HEK293 (cell line): ENCODE data around the gene PARP9.

Source experiments
- CTCF ChIA-PET: fragments of 350-600 bp; formaldehyde crosslinking; extraction: SDS; loops from one replicate; lab custom pipeline; 2021; ENCODE audit warnings: antibody characterized with exemption; lab: Yijun Ruan, JAX
- POLR2A ChIA-PET: fragments of 300-600 bp; formaldehyde crosslinking; extraction: SDS; loops from one replicate; lab custom pipeline; 2020; ENCODE audit warnings: antibody characterized with exemption, inconsistent platforms; lab: Yijun Ruan, JAX
- H3K27ac ChIP-seq: fragments of 200-500 bp; sonication (Bioruptor generic); 2 replicates; pipeline ENCODE4 v1.5.1; 2014; ENCODE audit warnings: low read depth, low read length, control low read depth, inconsistent platforms; ENCODE audit errors: extremely low read depth
- H3K36me3 ChIP-seq, 2 experiments: fragments of 200-500 bp in 1 of 2; sonication (Bioruptor generic) in 1 of 2; 1 replicate in 1 of 2; 2 replicates in 1 of 2; pipeline ENCODE4 v1.5.1; 2014 to 2017; ENCODE audit warnings: inconsistent platforms in 2 of 2, low read length in 2 of 2; ENCODE audit not compliant: control insufficient read depth in 2 of 2, insufficient read depth in 1 of 2
- H3K4me1 ChIP-seq: fragments of 200-500 bp; sonication (Bioruptor generic); 2 replicates; pipeline ENCODE4 v1.5.1; 2014; ENCODE audit warnings: mild to moderate bottlenecking, low read length, inconsistent platforms; ENCODE audit not compliant: control insufficient read depth, insufficient read depth
- H3K4me3 ChIP-seq: 2 replicates; pipeline ENCODE4 v1.5.1; 2011; ENCODE audit warnings: low read depth, mild to moderate bottlenecking, control low read depth, low read length, moderate library complexity
- H3K9me3 ChIP-seq: fragments of 200-500 bp; sonication (Bioruptor generic); 2 replicates; pipeline ENCODE4 v1.5.1; 2014; ENCODE audit warnings: low read depth, low read length, inconsistent platforms; ENCODE audit not compliant: control insufficient read depth, insufficient read depth
- KLF10 ChIP-seq: fragments of 450-650 bp; IDR thresholded peaks from 2 replicates; pipeline ENCODE4 v1.5.1; 2018; ENCODE audit warnings: missing biosample characterization, mild to moderate bottlenecking, missing genetic modification characterization
- KLF9 ChIP-seq: fragments of 450-650 bp; formaldehyde crosslinking; IDR thresholded peaks from 2 replicates; pipeline ENCODE4 v1.5.1; 2016; ENCODE audit warnings: missing biosample characterization, missing genetic modification characterization, low read depth
- MZF1 ChIP-seq: fragments of 450-650 bp; formaldehyde crosslinking; IDR thresholded peaks from 2 replicates; pipeline ENCODE4 v1.5.1; 2017; ENCODE audit warnings: missing biosample characterization, missing genetic modification characterization, borderline replicate concordance
- SETDB1 ChIP-seq: IDR thresholded peaks from one replicate; pipeline ENCODE4 v1.6.1; 2017; ENCODE audit warnings: mild to moderate bottlenecking, low read length, moderate library complexity, mixed read lengths; ENCODE audit not compliant: insufficient read length
- SP3 ChIP-seq: fragments of 450-650 bp; formaldehyde crosslinking; IDR thresholded peaks from 2 replicates; pipeline ENCODE4 v1.5.1; 2016; ENCODE audit warnings: missing biosample characterization, missing genetic modification characterization
- SP7 ChIP-seq: fragments of 450-650 bp; formaldehyde crosslinking; IDR thresholded peaks from 2 replicates; pipeline ENCODE4 v1.5.1; 2016; ENCODE audit warnings: missing biosample characterization, missing genetic modification characterization
- WT1 ChIP-seq: fragments of 450-650 bp; formaldehyde crosslinking; IDR thresholded peaks from 2 replicates; pipeline ENCODE4 v1.5.1; 2016; ENCODE audit warnings: missing biosample characterization, missing genetic modification characterization
- ZBTB17 ChIP-seq: fragments of 450-650 bp; formaldehyde crosslinking; IDR thresholded peaks from 2 replicates; pipeline ENCODE4 v1.5.1; 2016; ENCODE audit warnings: missing biosample characterization, missing genetic modification characterization
- ZEB2 ChIP-seq: fragments of 450-650 bp; formaldehyde crosslinking; IDR thresholded peaks from 2 replicates; pipeline ENCODE4 v1.5.1; 2016; ENCODE audit warnings: missing biosample characterization, missing genetic modification characterization
- ZFP41 ChIP-seq: fragments of 450-650 bp; formaldehyde crosslinking; IDR thresholded peaks from 2 replicates; pipeline ENCODE4 v1.5.1; 2016; ENCODE audit warnings: missing biosample characterization, missing genetic modification characterization, borderline replicate concordance
- ZNF121 ChIP-seq: fragments of 450-650 bp; formaldehyde crosslinking; IDR thresholded peaks from 2 replicates; pipeline ENCODE4 v1.5.1; 2016; ENCODE audit warnings: missing biosample characterization, missing genetic modification characterization
- ZNF2 ChIP-seq: fragments of 450-650 bp; formaldehyde crosslinking; IDR thresholded peaks from 2 replicates; pipeline ENCODE4 v1.5.1; 2016; ENCODE audit warnings: missing biosample characterization, missing genetic modification characterization
- ZNF324 ChIP-seq: fragments of 450-650 bp; formaldehyde crosslinking; IDR thresholded peaks from 2 replicates; pipeline ENCODE4 v1.5.1; 2016; ENCODE audit warnings: missing biosample characterization, missing genetic modification characterization
- ZNF366 ChIP-seq: fragments of 450-650 bp; formaldehyde crosslinking; conservative IDR thresholded peaks from 2 replicates; pipeline ENCODE4 v1.5.1; 2016; ENCODE audit warnings: missing biosample characterization, missing genetic modification characterization
- ZNF423 ChIP-seq: fragments of 450-650 bp; formaldehyde crosslinking; IDR thresholded peaks from 2 replicates; pipeline ENCODE4 v1.5.1; 2016; ENCODE audit warnings: missing biosample characterization, missing genetic modification characterization
- ZNF48 ChIP-seq: fragments of 450-650 bp; formaldehyde crosslinking; IDR thresholded peaks from 2 replicates; pipeline ENCODE4 v1.5.1; 2016; ENCODE audit warnings: missing biosample characterization, missing genetic modification characterization
- ZNF600 ChIP-seq: fragments of 450-650 bp; formaldehyde crosslinking; IDR thresholded peaks from 2 replicates; pipeline ENCODE4 v1.5.1; 2016; ENCODE audit warnings: missing biosample characterization, missing genetic modification characterization
- ZNF626 ChIP-seq: fragments of 450-650 bp; sonication (Bioruptor Pico); formaldehyde crosslinking; IDR thresholded peaks from 2 replicates; pipeline ENCODE4 v1.5.1; 2018; ENCODE audit warnings: missing biosample characterization, missing genetic modification characterization, inconsistent platforms
- ZNF629 ChIP-seq: fragments of 450-650 bp; formaldehyde crosslinking; IDR thresholded peaks from 2 replicates; pipeline ENCODE4 v1.5.1; 2017; ENCODE audit warnings: missing biosample characterization, missing genetic modification characterization
- ZNF677 ChIP-seq: fragments of 450-650 bp; IDR thresholded peaks from 2 replicates; pipeline ENCODE4 v1.5.0; 2018; ENCODE audit warnings: missing biosample characterization, mild to moderate bottlenecking, missing genetic modification characterization, moderate library complexity
- ZNF707 ChIP-seq: fragments of 450-650 bp; formaldehyde crosslinking; IDR thresholded peaks from 2 replicates; pipeline ENCODE4 v1.5.1; 2016; ENCODE audit warnings: missing biosample characterization, missing genetic modification characterization
- ZNF776 ChIP-seq: fragments of 450-650 bp; formaldehyde crosslinking; IDR thresholded peaks from 2 replicates; pipeline ENCODE4 v1.5.0; 2017; ENCODE audit warnings: missing biosample characterization, missing genetic modification characterization, borderline replicate concordance
- ZNF843 ChIP-seq: fragments of 450-650 bp; formaldehyde crosslinking; IDR thresholded peaks from 2 replicates; pipeline ENCODE4 v1.5.1; 2016; ENCODE audit warnings: missing biosample characterization, missing genetic modification characterization
- TF ChIP-seq, protein P1 (sequence below): fragments of 450-650 bp; formaldehyde crosslinking; IDR thresholded peaks from 2 replicates; pipeline ENCODE4 v1.5.1; 2016; ENCODE audit warnings: missing biosample characterization, missing genetic modification characterization
- TF ChIP-seq, protein P2 (sequence below): fragments of 450-650 bp; formaldehyde crosslinking; IDR thresholded peaks from 2 replicates; pipeline ENCODE4 v1.5.1; 2016; ENCODE audit warnings: missing biosample characterization, missing genetic modification characterization
- TF ChIP-seq, protein P3 (sequence below): fragments of 450-650 bp; formaldehyde crosslinking; optimal IDR thresholded peaks from 2 replicates; pipeline ENCODE3; 2016; ENCODE audit warnings: missing biosample characterization, mild to moderate bottlenecking, missing genetic modification characterization
- TF ChIP-seq, protein P4 (sequence below): fragments of 450-650 bp; formaldehyde crosslinking; IDR thresholded peaks from 2 replicates; pipeline ENCODE4 v1.5.1; 2016; ENCODE audit warnings: missing biosample characterization, missing genetic modification characterization

Gene PARP9

DNA sequence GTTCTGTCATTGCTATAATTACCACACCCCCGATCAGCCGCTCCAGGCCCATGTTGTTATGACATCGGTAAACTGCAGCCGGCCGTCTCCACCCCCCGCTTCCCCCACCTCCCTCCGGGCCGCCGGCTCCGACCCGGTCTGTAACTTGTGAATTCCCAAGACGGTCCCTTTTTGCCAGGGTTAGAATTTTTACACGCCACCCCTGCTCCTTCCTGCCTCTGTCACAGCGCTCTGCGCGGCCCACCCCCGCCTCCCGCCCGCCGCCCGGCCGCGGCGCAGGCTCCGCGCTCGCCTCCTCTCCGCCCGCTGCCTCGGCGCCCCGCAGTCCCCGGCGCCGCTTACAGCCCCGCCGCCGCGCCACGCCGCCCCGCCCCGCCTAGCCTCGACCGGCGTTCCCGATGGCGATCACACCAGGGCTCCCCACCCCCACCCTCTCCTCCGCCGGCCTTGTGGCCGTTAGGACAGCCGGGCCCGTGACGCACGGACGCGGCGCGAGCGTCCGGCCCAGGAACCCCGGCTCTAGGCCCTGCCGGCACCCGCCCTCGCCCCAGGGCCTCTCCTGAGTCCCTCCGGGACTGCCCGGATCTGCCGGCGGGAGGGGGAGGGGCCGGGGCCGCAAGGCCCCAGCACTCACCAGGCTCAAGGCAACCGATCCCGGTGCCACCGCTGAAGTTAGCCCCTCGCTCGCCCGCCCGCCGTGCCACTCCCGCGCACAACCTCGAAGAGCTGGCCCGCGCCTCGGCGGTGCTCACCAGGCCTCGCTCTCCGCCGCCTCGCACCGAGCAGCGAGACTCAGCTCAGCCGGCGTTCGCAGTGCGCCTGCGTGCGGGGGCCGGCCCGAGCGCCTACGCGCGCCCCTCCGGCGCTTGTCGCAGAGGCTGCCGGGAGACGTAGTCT lies 49.7 kb downstream of the PARP9 start, which contains the start of gene KPNA1 (continued):
- TF ChIP-seq SP3 (tag by site-specific recombination) (peak; percentile 39; the same call in 1 of the 2 replicates), ZNF2 (tag by site-specific recombination) (0 out of 2 replicates have a peak, but pooled peaks have one; percentile 60), ZNF677 (tag by site-specific recombination) (no peak), ZFP41 (tag by site-specific recombination) (no peak)

DNA sequence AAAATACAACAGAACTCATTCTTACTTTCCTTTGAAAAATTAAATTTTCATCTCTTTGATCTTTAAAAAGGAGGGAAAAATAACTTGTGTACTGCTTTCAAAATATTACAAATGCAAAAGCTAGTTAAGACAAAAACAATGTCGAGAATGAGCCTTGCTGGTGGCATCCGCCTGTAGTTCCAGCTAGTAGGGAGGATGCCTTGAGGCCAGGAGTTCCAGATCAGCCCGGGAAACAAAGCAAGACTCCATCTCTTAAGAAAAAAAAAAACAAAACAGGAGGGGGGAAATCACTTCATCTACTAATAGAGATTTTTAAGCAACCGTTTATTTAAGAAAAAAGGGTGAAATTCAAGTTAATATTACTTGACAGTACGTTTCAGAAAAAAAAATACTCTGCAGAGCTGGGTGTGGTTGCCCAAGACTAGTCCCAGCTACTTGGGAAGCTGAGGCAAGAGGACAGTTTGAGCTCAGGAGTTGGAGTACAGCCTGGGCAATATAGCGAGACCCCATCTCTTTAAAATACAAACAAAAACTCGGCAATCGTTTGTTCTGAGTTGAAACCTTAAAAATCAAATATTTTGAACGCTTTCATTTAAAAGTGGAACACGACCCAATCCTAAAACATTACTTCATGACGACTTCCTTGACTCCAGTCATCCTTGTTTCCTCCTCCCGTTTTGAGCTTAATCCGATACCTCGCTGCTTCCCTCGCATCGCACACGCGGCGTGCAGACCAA lies 50.5 kb downstream of the PARP9 start:
- Histone ChIP-seq H3K36me3 (no peaks in the 10 kb centered on the region), H3K4me1 (peaks cover 7% of the 10 kb centered on the region; the same call in 1 of the 2 replicates), H3K27ac (peak overlapping the region; percentile 98), H3K4me3 (peak overlapping the region; percentile 77), H3K9me3 (no peaks in the 10 kb centered on the region)
- ChIA-PET CTCF (interaction anchor here (0.6 kb wide), 1 partner anchor 166 kb away, joined by 3 read pairs; no protein-coding TSS in a partner anchor), POLR2A (interaction anchor here (0.7 to 1.7 kb wide), 6 partner anchors 8 to 97 kb away, joined by 3 to 10 read pairs (median 4); partner anchors contain the start of gene WDR5B)
- 0 out of 2 replicates have a peak, but pooled peaks have one; percentile 9 for TF ChIP-seq SP7 (tag by site-specific recombination)
- TF ChIP-seq ZNF366, result peak; percentile 34; the same call in 1 of the 2 replicates
- no peak for TF ChIP-seq SETDB1
- no peak for TF ChIP-seq ZNF776
- 0 out of 2 replicates have a peak, but pooled peaks have one; percentile 39 for TF ChIP-seq ZNF324 (tag by site-specific recombination)
- TF ChIP-seq ZNF626 (tag by site-specific recombination), result no peak
- peak; percentile 88 for TF ChIP-seq ZBTB17 (tag by site-specific recombination)
- TF ChIP-seq ZNF843 (tag by site-specific recombination), result no peak
- no peak for TF ChIP-seq ZNF423 (tag by site-specific recombination)
- peak; percentile 51; the same call in 1 of the 2 replicates for TF ChIP-seq ZNF629 (tag by site-specific recombination)
- TF ChIP-seq, protein P1, sequence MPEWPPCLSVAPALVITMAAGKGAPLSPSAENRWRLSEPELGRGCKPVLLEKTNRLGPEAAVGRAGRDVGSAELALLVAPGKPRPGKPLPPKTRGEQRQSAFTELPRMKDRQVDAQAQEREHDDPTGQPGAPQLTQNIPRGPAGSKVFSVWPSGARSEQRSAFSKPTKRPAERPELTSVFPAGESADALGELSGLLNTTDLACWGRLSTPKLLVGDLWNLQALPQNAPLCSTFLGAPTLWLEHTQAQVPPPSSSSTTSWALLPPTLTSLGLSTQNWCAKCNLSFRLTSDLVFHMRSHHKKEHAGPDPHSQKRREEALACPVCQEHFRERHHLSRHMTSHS (tag by site-specific recombination), result no peak
- no peak; the same call in 1 of the 2 replicates for TF ChIP-seq ZNF600 (tag by site-specific recombination)
- TF ChIP-seq, protein P2, sequence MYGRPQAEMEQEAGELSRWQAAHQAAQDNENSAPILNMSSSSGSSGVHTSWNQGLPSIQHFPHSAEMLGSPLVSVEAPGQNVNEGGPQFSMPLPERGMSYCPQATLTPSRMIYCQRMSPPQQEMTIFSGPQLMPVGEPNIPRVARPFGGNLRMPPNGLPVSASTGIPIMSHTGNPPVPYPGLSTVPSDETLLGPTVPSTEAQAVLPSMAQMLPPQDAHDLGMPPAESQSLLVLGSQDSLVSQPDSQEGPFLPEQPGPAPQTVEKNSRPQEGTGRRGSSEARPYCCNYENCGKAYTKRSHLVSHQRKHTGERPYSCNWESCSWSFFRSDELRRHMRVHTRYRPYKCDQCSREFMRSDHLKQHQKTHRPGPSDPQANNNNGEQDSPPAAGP (tag by site-specific recombination), result 0 out of 2 replicates have a peak, but pooled peaks have one; percentile 27
- peak; percentile 94 for TF ChIP-seq ZNF121 (tag by site-specific recombination)
- TF ChIP-seq KLF10 (tag by site-specific recombination), result 0 out of 2 replicates have a peak, but pooled peaks have one; percentile 14
- TF ChIP-seq ZEB2 (tag by site-specific recombination), result peak; percentile 12; the same call in 1 of the 2 replicates
- TF ChIP-seq MZF1 (tag by site-specific recombination), result no peak
- TF ChIP-seq ZNF707 (tag by site-specific recombination), result no peak
- TF ChIP-seq, protein P3, sequence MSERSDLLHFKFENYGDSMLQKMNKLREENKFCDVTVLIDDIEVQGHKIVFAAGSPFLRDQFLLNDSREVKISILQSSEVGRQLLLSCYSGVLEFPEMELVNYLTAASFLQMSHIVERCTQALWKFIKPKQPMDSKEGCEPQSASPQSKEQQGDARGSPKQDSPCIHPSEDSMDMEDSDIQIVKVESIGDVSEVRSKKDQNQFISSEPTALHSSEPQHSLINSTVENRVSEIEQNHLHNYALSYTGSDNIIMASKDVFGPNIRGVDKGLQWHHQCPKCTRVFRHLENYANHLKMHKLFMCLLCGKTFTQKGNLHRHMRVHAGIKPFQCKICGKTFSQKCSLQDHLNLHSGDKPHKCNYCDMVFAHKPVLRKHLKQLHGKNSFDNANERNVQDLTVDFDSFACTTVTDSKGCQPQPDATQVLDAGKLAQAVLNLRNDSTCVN (tag by site-specific recombination), result no peak
- TF ChIP-seq, protein P4, sequence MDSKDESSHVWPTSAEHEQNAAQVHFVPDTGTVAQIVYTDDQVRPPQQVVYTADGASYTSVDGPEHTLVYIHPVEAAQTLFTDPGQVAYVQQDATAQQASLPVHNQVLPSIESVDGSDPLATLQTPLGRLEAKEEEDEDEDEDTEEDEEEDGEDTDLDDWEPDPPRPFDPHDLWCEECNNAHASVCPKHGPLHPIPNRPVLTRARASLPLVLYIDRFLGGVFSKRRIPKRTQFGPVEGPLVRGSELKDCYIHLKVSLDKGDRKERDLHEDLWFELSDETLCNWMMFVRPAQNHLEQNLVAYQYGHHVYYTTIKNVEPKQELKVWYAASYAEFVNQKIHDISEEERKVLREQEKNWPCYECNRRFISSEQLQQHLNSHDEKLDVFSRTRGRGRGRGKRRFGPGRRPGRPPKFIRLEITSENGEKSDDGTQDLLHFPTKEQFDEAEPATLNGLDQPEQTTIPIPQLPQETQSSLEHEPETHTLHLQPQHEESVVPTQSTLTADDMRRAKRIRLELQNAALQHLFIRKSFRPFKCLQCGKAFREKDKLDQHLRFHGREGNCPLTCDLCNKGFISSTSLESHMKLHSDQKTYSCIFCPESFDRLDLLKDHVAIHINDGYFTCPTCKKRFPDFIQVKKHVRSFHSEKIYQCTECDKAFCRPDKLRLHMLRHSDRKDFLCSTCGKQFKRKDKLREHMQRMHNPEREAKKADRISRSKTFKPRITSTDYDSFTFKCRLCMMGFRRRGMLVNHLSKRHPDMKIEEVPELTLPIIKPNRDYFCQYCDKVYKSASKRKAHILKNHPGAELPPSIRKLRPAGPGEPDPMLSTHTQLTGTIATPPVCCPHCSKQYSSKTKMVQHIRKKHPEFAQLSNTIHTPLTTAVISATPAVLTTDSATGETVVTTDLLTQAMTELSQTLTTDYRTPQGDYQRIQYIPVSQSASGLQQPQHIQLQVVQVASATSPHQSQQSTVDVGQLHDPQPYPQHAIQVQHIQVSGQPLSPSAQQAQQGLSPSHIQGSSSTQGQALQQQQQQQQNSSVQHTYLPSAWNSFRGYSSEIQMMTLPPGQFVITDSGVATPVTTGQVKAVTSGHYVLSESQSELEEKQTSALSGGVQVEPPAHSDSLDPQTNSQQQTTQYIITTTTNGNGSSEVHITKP (tag by site-specific recombination), result peak; percentile 52; the same call in 1 of the 2 replicates
- TF ChIP-seq WT1 (tag by site-specific recombination), result 0 out of 2 replicates have a peak, but pooled peaks have one; percentile 15
- no peak for TF ChIP-seq ZNF48
- peak; percentile 27; the same call in 1 of the 2 replicates for TF ChIP-seq KLF9
